HEK293 (cell line): ENCODE measurements around the gene HEXIM1.

Source experiments
- CTCF ChIA-PET: fragments of 350-600 bp; formaldehyde crosslinking; extraction: SDS; loops from one replicate; lab custom pipeline; 2021; ENCODE audit warnings: antibody characterized with exemption; lab: Yijun Ruan, JAX
- POLR2A ChIA-PET: fragments of 300-600 bp; formaldehyde crosslinking; extraction: SDS; loops from one replicate; lab custom pipeline; 2020; ENCODE audit warnings: antibody characterized with exemption, inconsistent platforms; lab: Yijun Ruan, JAX
- H3K27ac ChIP-seq: fragments of 200-500 bp; sonication (Bioruptor generic); 2 replicates; pipeline ENCODE4 v1.5.1; 2014; ENCODE audit warnings: low read depth, low read length, control low read depth, inconsistent platforms; ENCODE audit errors: extremely low read depth
- H3K36me3 ChIP-seq, 2 experiments: fragments of 200-500 bp in 1 of 2; sonication (Bioruptor generic) in 1 of 2; 1 replicate in 1 of 2; 2 replicates in 1 of 2; pipeline ENCODE4 v1.5.1; 2014 to 2017; ENCODE audit warnings: inconsistent platforms in 2 of 2, low read length in 2 of 2; ENCODE audit not compliant: control insufficient read depth in 2 of 2, insufficient read depth in 1 of 2
- H3K4me1 ChIP-seq: fragments of 200-500 bp; sonication (Bioruptor generic); 2 replicates; pipeline ENCODE4 v1.5.1; 2014; ENCODE audit warnings: mild to moderate bottlenecking, low read length, inconsistent platforms; ENCODE audit not compliant: control insufficient read depth, insufficient read depth
- H3K4me3 ChIP-seq: 2 replicates; pipeline ENCODE4 v1.5.1; 2011; ENCODE audit warnings: low read depth, mild to moderate bottlenecking, control low read depth, low read length, moderate library complexity
- H3K9me3 ChIP-seq: fragments of 200-500 bp; sonication (Bioruptor generic); 2 replicates; pipeline ENCODE4 v1.5.1; 2014; ENCODE audit warnings: low read depth, low read length, inconsistent platforms; ENCODE audit not compliant: control insufficient read depth, insufficient read depth
- MYNN ChIP-seq: fragments of 450-650 bp; formaldehyde crosslinking; IDR thresholded peaks from 2 replicates; pipeline ENCODE4 v1.5.1; 2016; ENCODE audit warnings: missing biosample characterization, missing genetic modification characterization, borderline replicate concordance
- SCRT2 ChIP-seq: fragments of 450-650 bp; formaldehyde crosslinking; IDR thresholded peaks from 2 replicates; pipeline ENCODE4 v1.5.1; 2016; ENCODE audit warnings: missing biosample characterization, missing genetic modification characterization
- TCF7L2 ChIP-seq: IDR thresholded peaks from 2 replicates; pipeline ENCODE4 v1.6.1; 2011; ENCODE audit warnings: low read depth, mild to moderate bottlenecking, inconsistent platforms, low read length, moderate library complexity, borderline replicate concordance
- YY1 ChIP-seq: fragments of 450-650 bp; formaldehyde crosslinking; IDR thresholded peaks from 2 replicates; pipeline ENCODE4 v1.5.1; 2018; ENCODE audit warnings: missing biosample characterization, missing genetic modification characterization
- ZBTB11 ChIP-seq: fragments of 450-650 bp; formaldehyde crosslinking; conservative IDR thresholded peaks from 2 replicates; pipeline ENCODE4 v1.5.1; 2016; ENCODE audit warnings: low read depth, missing biosample characterization, missing genetic modification characterization
- ZBTB17 ChIP-seq: fragments of 450-650 bp; formaldehyde crosslinking; IDR thresholded peaks from 2 replicates; pipeline ENCODE4 v1.5.1; 2016; ENCODE audit warnings: missing biosample characterization, missing genetic modification characterization
- ZBTB26 ChIP-seq: fragments of 450-650 bp; formaldehyde crosslinking; optimal IDR thresholded peaks from 2 replicates; pipeline ENCODE3; 2016; ENCODE audit warnings: missing biosample characterization, mild to moderate bottlenecking, missing genetic modification characterization
- ZBTB44 ChIP-seq: fragments of 450-650 bp; IDR thresholded peaks from 2 replicates; pipeline ENCODE4 v1.5.1; 2018; ENCODE audit warnings: missing biosample characterization, mild to moderate bottlenecking, missing genetic modification characterization
- ZBTB48 ChIP-seq: fragments of 450-650 bp; formaldehyde crosslinking; IDR thresholded peaks from 2 replicates; pipeline ENCODE4 v1.5.1; 2016; ENCODE audit warnings: missing biosample characterization, missing genetic modification characterization
- ZNF335 ChIP-seq: fragments of 450-650 bp; formaldehyde crosslinking; conservative IDR thresholded peaks from 2 replicates; pipeline ENCODE4 v1.5.1; 2016; ENCODE audit warnings: missing biosample characterization, missing genetic modification characterization
- ZNF398 ChIP-seq: fragments of 450-650 bp; formaldehyde crosslinking; IDR thresholded peaks from 2 replicates; pipeline ENCODE4 v1.5.1; 2017; ENCODE audit warnings: missing biosample characterization, missing genetic modification characterization
- ZNF423 ChIP-seq: fragments of 450-650 bp; formaldehyde crosslinking; IDR thresholded peaks from 2 replicates; pipeline ENCODE4 v1.5.1; 2016; ENCODE audit warnings: missing biosample characterization, missing genetic modification characterization
- ZNF518A ChIP-seq: fragments of 450-650 bp; formaldehyde crosslinking; conservative IDR thresholded peaks from 2 replicates; pipeline ENCODE4 v1.5.1; 2016; ENCODE audit warnings: low read depth, missing biosample characterization, missing genetic modification characterization
- ZNF585B ChIP-seq: fragments of 450-650 bp; formaldehyde crosslinking; IDR thresholded peaks from 2 replicates; pipeline ENCODE4 v1.5.1; 2016; ENCODE audit warnings: missing biosample characterization, missing genetic modification characterization
- ZNF639 ChIP-seq: fragments of 450-650 bp; formaldehyde crosslinking; IDR thresholded peaks from 2 replicates; pipeline ENCODE4 v1.5.1; 2016; ENCODE audit warnings: missing biosample characterization, missing genetic modification characterization
- ZNF645 ChIP-seq: fragments of 450-650 bp; formaldehyde crosslinking; IDR thresholded peaks from 2 replicates; pipeline ENCODE4; 2016; ENCODE audit warnings: missing biosample characterization, missing genetic modification characterization

HEXIM1 gene

GRCh38 chr17:45149037-45149668, 878 bp downstream of the HEXIM1 start (continued):
- TF ChIP-seq ZNF645 (tag by site-specific recombination) (peak; percentile 70; the same call in 1 of the 2 replicates), ZBTB26 (tag by site-specific recombination) (no peak), MYNN (tag by site-specific recombination) (peak; percentile 6; the same call in 1 of the 2 replicates), ZBTB44 (0 out of 2 replicates have a peak, but pooled peaks have one; percentile 31), ZNF585B (no peak), ZNF335 (tag by site-specific recombination) (peak; percentile 58), ZNF398 (tag by site-specific recombination) (peak; percentile 36; the same call in 1 of the 2 replicates)

- ChIA-PET CTCF (interaction anchor here (0.7 to 10.8 kb wide), 35 partner anchors 9 to 269 kb away, joined by 3 to 209 read pairs (median 4); partner anchors contain the start of genes ACBD4, FMNL1, HEXIM2 and PLCD3), POLR2A (interaction anchor here (0.7 to 8.3 kb wide), 31 partner anchors 11 to 374 kb away, joined by 3 to 700 read pairs (median 6); partner anchors contain the start of genes ACBD4, HEXIM2, MAP3K14 and NMT1)
- Histone ChIP-seq H3K4me3 (peak overlapping the region; percentile 61), H3K4me1 (peaks cover 10% of the 10 kb centered on the region; the same call in 1 of the 2 replicates), H3K27ac (peak overlapping the region; percentile 86), H3K9me3 (no peaks in the 10 kb centered on the region), H3K36me3 (peaks cover 0 to 6% of the 10 kb centered on the region in 2 experiments; a peak in 1 of 3 replicates)
- TF ChIP-seq ZNF423 (tag by site-specific recombination) (no peak), ZNF518A (tag by site-specific recombination) (no peak), ZBTB11 (tag by site-specific recombination) (peak; percentile 6; the same call in 1 of the 2 replicates), ZBTB17 (tag by site-specific recombination) (peak; percentile 96), SCRT2 (tag by site-specific recombination) (no peak), ZNF639 (tag by site-specific recombination) (no peak), YY1 (no peak), ZBTB48 (tag by site-specific recombination) (no peak), TCF7L2 (no peak)
Observed at GRCh38 chr17:45149669-45150664, 1.7 kb downstream of the HEXIM1 start.
